Astrocyte (in vitro differentiated cells and primary cell): Measurements from ENCODE around the gene RPAP2. TPM values are rescaled to one million over a fixed set of nuclear protein-coding genes. Genes with fewer than 3 reads are reported as not detected.

Source experiments
- DNase-seq: peaks from one replicate; pipeline ENCODE4 v3.0.0-alpha.2; 2010; ENCODE audit warnings: low read depth
- FAIRE-seq: peaks from 2 replicates; lab custom pipeline; 2011; peaks lifted over from hg19 to GRCh38; lab: Jason Lieb, UNC
- H2AFZ ChIP-seq: 2 replicates; pipeline ENCODE4 v1.6.0; 2012; ENCODE audit warnings: low read depth, low read length, inconsistent platforms
- H3K27ac ChIP-seq: 2 replicates; pipeline ENCODE4 v1.5.1; 2011; ENCODE audit warnings: low read depth, low read length, inconsistent platforms
- H3K27me3 ChIP-seq: 2 replicates; pipeline ENCODE4 v1.6.0; 2011; ENCODE audit warnings: low read length, inconsistent platforms; ENCODE audit not compliant: insufficient read depth
- H3K36me3 ChIP-seq: 2 replicates; pipeline ENCODE4 v1.5.1; 2011; ENCODE audit warnings: low read length, inconsistent platforms; ENCODE audit not compliant: insufficient read depth
- H3K4me1 ChIP-seq: 2 replicates; pipeline ENCODE4 v1.5.1; 2011; ENCODE audit warnings: low read length, inconsistent platforms; ENCODE audit not compliant: insufficient read depth
- H3K4me2 ChIP-seq: 2 replicates; pipeline ENCODE4 v1.6.0; 2012; ENCODE audit warnings: low read length, inconsistent platforms
- H3K4me3 ChIP-seq: 2 replicates; pipeline ENCODE4 v1.5.1; 2011; ENCODE audit warnings: low read depth, mild to moderate bottlenecking, low read length, inconsistent platforms; ENCODE audit not compliant: insufficient read depth
- H3K79me2 ChIP-seq: 2 replicates; pipeline ENCODE4 v1.6.0; 2012; ENCODE audit warnings: mild to moderate bottlenecking, low read length, inconsistent platforms; ENCODE audit not compliant: insufficient read depth
- H3K9ac ChIP-seq: 2 replicates; pipeline ENCODE4 v1.6.0; 2012; ENCODE audit warnings: mild to moderate bottlenecking, low read length, inconsistent platforms
- H3K9me3 ChIP-seq: 2 replicates; pipeline ENCODE4 v1.5.1; 2012; ENCODE audit warnings: low read depth, mild to moderate bottlenecking, low read length, inconsistent platforms; ENCODE audit not compliant: insufficient read depth
- H4K20me1 ChIP-seq: 2 replicates; pipeline ENCODE4 v1.6.0; 2012; ENCODE audit warnings: low read length, inconsistent platforms; ENCODE audit not compliant: insufficient read depth
- H3K27ac Mint-ChIP-seq: one replicate; pipeline ENCODE4 v1.8.0; 2021; ENCODE audit warnings: mild to moderate bottlenecking, mixed read lengths; ENCODE audit not compliant: unreplicated experiment
- H3K27me3 Mint-ChIP-seq: one replicate; pipeline ENCODE4 v1.8.0; 2021; ENCODE audit warnings: low read depth, mixed read lengths; ENCODE audit not compliant: unreplicated experiment
- H3K36me3 Mint-ChIP-seq: one replicate; pipeline ENCODE4 v1.8.0; 2021; ENCODE audit warnings: low read depth, mixed read lengths; ENCODE audit not compliant: unreplicated experiment
- H3K4me1 Mint-ChIP-seq: one replicate; pipeline ENCODE4 v1.8.0; 2021; ENCODE audit warnings: low read depth, mixed read lengths; ENCODE audit not compliant: unreplicated experiment
- H3K4me3 Mint-ChIP-seq: one replicate; pipeline ENCODE4 v1.8.0; 2021; ENCODE audit warnings: mild to moderate bottlenecking, moderate library complexity, mixed read lengths; ENCODE audit not compliant: unreplicated experiment
- H3K9me3 Mint-ChIP-seq: one replicate; pipeline ENCODE4 v1.8.0; 2021; ENCODE audit warnings: mild to moderate bottlenecking, mixed read lengths; ENCODE audit not compliant: unreplicated experiment
- EZH2 ChIP-seq: IDR thresholded peaks from 2 replicates; pipeline ENCODE4 v1.6.1; 2012; ENCODE audit warnings: mild to moderate bottlenecking, low read length, inconsistent platforms; ENCODE audit not compliant: insufficient read depth
- total RNA-seq: library from RNA; stranded (reverse); gene quantifications from 2 replicates; pipeline ENCODE4 v1.2.1, GENCODE V29; 2021
- TF ChIP-seq, protein P1 (sequence below): IDR thresholded peaks from 2 replicates; pipeline ENCODE4 v1.5.1; 2011; ENCODE audit warnings: low read depth, mild to moderate bottlenecking, inconsistent platforms, low read length, moderate library complexity; ENCODE audit not compliant: insufficient read depth

The RPAP2 gene
- total RNA-seq, 1 donor from 2014 or later = 23.0 TPM

DNA sequence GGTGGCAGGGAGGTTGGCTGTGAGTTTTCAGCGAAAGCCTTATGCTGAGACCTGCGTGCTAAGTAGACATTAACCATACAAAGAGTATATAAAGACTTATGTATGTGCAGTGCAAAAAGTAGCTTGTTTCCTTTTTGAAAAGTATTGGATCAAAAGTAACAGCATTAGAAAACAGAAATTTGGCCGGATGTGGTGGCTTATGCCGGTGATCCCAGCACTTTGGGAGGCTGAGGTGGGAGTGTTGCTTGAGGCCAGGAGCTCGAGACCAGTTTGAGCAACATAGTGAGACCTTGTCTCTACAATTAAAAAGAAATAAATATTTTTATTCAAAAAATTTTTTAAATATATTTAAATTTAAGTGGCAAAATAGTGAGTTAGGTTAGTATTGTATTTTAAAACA lies 2.2 kb downstream of the RPAP2 start:
- no peaks in the 10 kb centered on the region for H3K27me3 Mint-ChIP-seq

DNA sequence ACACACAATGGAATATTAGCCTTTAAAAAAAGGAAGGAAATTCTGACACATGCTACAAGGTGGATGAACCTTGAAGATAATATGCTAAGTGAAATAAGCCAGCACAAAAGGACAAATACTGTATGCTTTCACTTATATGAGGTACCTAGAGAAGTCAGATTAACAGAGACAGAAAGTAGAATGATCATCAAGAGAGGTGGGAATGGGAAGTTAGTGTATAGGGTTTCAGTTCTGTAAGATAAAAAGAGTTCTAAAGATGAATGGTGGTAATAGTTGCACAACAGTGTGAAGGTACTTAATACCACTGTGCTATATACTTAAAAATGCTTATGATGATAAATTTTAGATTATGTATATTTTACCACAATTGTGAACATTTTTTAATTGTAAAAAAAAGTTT lies 7.2 kb downstream of the RPAP2 start:
- FAIRE-seq = no peak
- Mint-ChIP-seq H3K27ac (no peak overlapping the region), H3K36me3 (peaks cover 2% of the 10 kb centered on the region)

More for the DNA sequence above, 2.2 kb downstream of the RPAP2 start:
- no peaks in the 10 kb centered on the region for H3K9me3 Mint-ChIP-seq
- no peak for TF ChIP-seq EZH2
- TF ChIP-seq, protein P1, sequence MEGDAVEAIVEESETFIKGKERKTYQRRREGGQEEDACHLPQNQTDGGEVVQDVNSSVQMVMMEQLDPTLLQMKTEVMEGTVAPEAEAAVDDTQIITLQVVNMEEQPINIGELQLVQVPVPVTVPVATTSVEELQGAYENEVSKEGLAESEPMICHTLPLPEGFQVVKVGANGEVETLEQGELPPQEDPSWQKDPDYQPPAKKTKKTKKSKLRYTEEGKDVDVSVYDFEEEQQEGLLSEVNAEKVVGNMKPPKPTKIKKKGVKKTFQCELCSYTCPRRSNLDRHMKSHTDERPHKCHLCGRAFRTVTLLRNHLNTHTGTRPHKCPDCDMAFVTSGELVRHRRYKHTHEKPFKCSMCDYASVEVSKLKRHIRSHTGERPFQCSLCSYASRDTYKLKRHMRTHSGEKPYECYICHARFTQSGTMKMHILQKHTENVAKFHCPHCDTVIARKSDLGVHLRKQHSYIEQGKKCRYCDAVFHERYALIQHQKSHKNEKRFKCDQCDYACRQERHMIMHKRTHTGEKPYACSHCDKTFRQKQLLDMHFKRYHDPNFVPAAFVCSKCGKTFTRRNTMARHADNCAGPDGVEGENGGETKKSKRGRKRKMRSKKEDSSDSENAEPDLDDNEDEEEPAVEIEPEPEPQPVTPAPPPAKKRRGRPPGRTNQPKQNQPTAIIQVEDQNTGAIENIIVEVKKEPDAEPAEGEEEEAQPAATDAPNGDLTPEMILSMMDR = no peak
- peaks cover 11% of the 10 kb centered on the region for H3K4me1 ChIP-seq
- no peak overlapping the region for H3K27ac Mint-ChIP-seq
- peaks cover 9% of the 10 kb centered on the region for H3K36me3 Mint-ChIP-seq
- no peaks in the 10 kb centered on the region for H3K9me3 ChIP-seq
- H3K36me3 ChIP-seq = peaks cover 12% of the 10 kb centered on the region
- peaks cover 5% of the 10 kb centered on the region for H4K20me1 ChIP-seq
- H3K9ac ChIP-seq = no peak overlapping the region
- H3K4me3 ChIP-seq = no peak overlapping the region
- H3K4me2 ChIP-seq = no peak overlapping the region
- H3K79me2 ChIP-seq = peaks cover 34% of the 10 kb centered on the region
- DNase-seq (no peak), FAIRE-seq (no peak)
- no peak overlapping the region for H3K4me3 Mint-ChIP-seq
- H3K27ac ChIP-seq = no peak overlapping the region
- H2AFZ ChIP-seq = no peak overlapping the region
- H3K27me3 ChIP-seq = no peaks in the 10 kb centered on the region
- H3K4me1 Mint-ChIP-seq = peaks cover 4% of the 10 kb centered on the region

DNA sequence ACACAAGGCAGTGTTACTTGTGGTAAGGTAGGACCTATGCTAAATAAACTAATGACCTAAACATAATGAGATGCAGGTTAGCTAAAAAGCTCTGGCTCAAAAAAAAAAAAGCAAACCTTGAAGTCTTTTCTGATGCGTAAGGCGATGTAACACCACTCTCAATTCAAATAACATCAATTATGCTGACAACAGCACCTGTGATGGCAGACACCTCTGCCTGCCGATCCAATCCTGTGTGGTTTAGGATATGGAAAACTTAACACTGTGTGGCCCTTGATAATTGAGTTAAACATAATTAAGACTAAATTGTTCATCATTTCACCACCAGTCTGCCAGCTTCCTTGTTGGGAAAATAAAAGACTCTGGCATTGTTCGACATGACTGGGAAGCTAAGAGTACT lies 9.1 kb downstream of the RPAP2 start:
- Mint-ChIP-seq H3K27ac (no peak overlapping the region), H3K36me3 (peaks cover 4% of the 10 kb centered on the region)

More for the DNA sequence above, 7.2 kb downstream of the RPAP2 start:
- Mint-ChIP-seq H3K9me3 (no peaks in the 10 kb centered on the region), H3K4me1 (no peaks in the 10 kb centered on the region), H3K4me3 (no peak overlapping the region), H3K27me3 (no peaks in the 10 kb centered on the region)
- Histone ChIP-seq H3K4me2 (no peak overlapping the region), H3K4me1 (no peaks in the 10 kb centered on the region), H3K27me3 (no peaks in the 10 kb centered on the region), H3K36me3 (peaks cover 24% of the 10 kb centered on the region), H3K27ac (no peak overlapping the region), H2AFZ (no peak overlapping the region), H3K79me2 (peaks cover 8% of the 10 kb centered on the region), H3K4me3 (no peak overlapping the region), H3K9me3 (no peaks in the 10 kb centered on the region), H3K9ac (no peak overlapping the region), H4K20me1 (no peaks in the 10 kb centered on the region)
- no peak for DNase-seq
- no peak for TF ChIP-seq EZH2
- TF ChIP-seq, protein P1 = no peak

More for the DNA sequence above, 9.1 kb downstream of the RPAP2 start:
- no peaks in the 10 kb centered on the region for H3K27me3 Mint-ChIP-seq
- H3K9ac ChIP-seq = no peak overlapping the region
- H3K4me1 ChIP-seq = no peaks in the 10 kb centered on the region
- H3K36me3 ChIP-seq = peaks cover 28% of the 10 kb centered on the region
- H3K9me3 Mint-ChIP-seq = no peaks in the 10 kb centered on the region
- H2AFZ ChIP-seq = no peak overlapping the region
- H3K4me1 Mint-ChIP-seq = no peaks in the 10 kb centered on the region
- no peaks in the 10 kb centered on the region for H3K9me3 ChIP-seq
- H3K4me3 ChIP-seq = no peak overlapping the region
- no peak overlapping the region for H3K4me2 ChIP-seq
- H4K20me1 ChIP-seq = no peaks in the 10 kb centered on the region
- no peaks in the 10 kb centered on the region for H3K79me2 ChIP-seq
- TF ChIP-seq, protein P1 = no peak
- no peak for TF ChIP-seq EZH2
- no peak overlapping the region for H3K27ac ChIP-seq
- DNase-seq (no peak), FAIRE-seq (no peak)
- no peaks in the 10 kb centered on the region for H3K27me3 ChIP-seq
- H3K4me3 Mint-ChIP-seq = no peak overlapping the region
